Fibroblast of lung (primary cell): ENCODE data around the gene TSPYL6. TPM values are rescaled to one million over a fixed set of nuclear protein-coding genes. Genes with fewer than 3 reads are reported as not detected.

Experiments used
- DNase-seq, 2 donors: peaks; one replicate each; pipeline versions ENCODE4 v3.0.0 to v3.0.0-alpha.2; 2010; ENCODE audit warnings: low read depth in 2 of 2
- H2AFZ ChIP-seq: 2 replicates; pipeline ENCODE4 v1.5.1; 2012; ENCODE audit warnings: low read length, control low read depth, inconsistent platforms
- H3K27ac ChIP-seq: 2 replicates; pipeline ENCODE4 v1.5.1; 2011; ENCODE audit warnings: low read length, control low read depth; ENCODE audit not compliant: insufficient read depth
- H3K27me3 ChIP-seq: 2 replicates; pipeline ENCODE4 v1.5.1; 2011; ENCODE audit warnings: mild to moderate bottlenecking, low read length; ENCODE audit not compliant: control insufficient read depth, insufficient read depth
- H3K36me3 ChIP-seq: 2 replicates; pipeline ENCODE4 v1.5.1; 2011; ENCODE audit warnings: low read length; ENCODE audit not compliant: control insufficient read depth, insufficient read depth
- H3K4me1 ChIP-seq: 2 replicates; pipeline ENCODE4 v1.5.1; 2011; ENCODE audit warnings: low read length; ENCODE audit not compliant: control insufficient read depth, insufficient read depth; ENCODE audit errors: extremely low read depth
- H3K4me2 ChIP-seq: 2 replicates; pipeline ENCODE4 v1.5.1; 2011; ENCODE audit warnings: low read length, control low read depth; ENCODE audit not compliant: insufficient read depth; ENCODE audit errors: extremely low read depth
- H3K4me3 ChIP-seq, 4 experiments: fragments of 200-600 bp in 1 of 4; sonication (generic) in 1 of 4; replicated peaks in 1 of 4; 2 replicates each; pipeline ENCODE4 v1.5.1; 2011 to 2016; ENCODE audit warnings: low read length in 4 of 4, low read depth in 3 of 4, mild to moderate bottlenecking in 3 of 4, control low read depth in 2 of 4, inconsistent platforms in 1 of 4, mixed read lengths in 1 of 4; ENCODE audit not compliant: insufficient read depth in 1 of 4; ENCODE audit errors: control extremely low read depth in 1 of 4
- H3K79me2 ChIP-seq: 2 replicates; pipeline ENCODE4 v1.5.1; 2012; ENCODE audit warnings: mild to moderate bottlenecking, low read length, inconsistent platforms; ENCODE audit not compliant: control insufficient read depth, insufficient read depth
- H3K9ac ChIP-seq: 2 replicates; pipeline ENCODE4 v1.5.1; 2011; ENCODE audit warnings: mild to moderate bottlenecking, low read length, control low read depth; ENCODE audit not compliant: insufficient read depth
- H3K9me3 ChIP-seq: 2 replicates; pipeline ENCODE4 v1.5.1; 2012; ENCODE audit warnings: low read depth, low read length; ENCODE audit not compliant: control insufficient read depth, insufficient read depth
- H4K20me1 ChIP-seq: 2 replicates; pipeline ENCODE4 v1.5.1; 2011; ENCODE audit warnings: low read length; ENCODE audit not compliant: control insufficient read depth, insufficient read depth; ENCODE audit errors: extremely low read depth
- EZH2 ChIP-seq: IDR thresholded peaks from 2 replicates; pipeline ENCODE4 v1.5.1; 2012; ENCODE audit warnings: low read length, control low read depth, mild to moderate bottlenecking; ENCODE audit errors: missing control alignments
- polyA minus RNA-seq: library from RNA; depleted of rRNA, polyadenylated mRNA; stranded (reverse); fragments of >200 nt; gene quantifications from 2 replicates; pipeline ENCODE4 v1.2.3, GENCODE V29; 2011; ENCODE audit warnings: low replicate concordance
- polyA plus RNA-seq, 2 donors: library from polyadenylated mRNA; depleted of rRNA in 1 of 2; stranded (reverse) in 1 of 2; unstranded in 1 of 2; fragments of >200 nt; gene quantifications; 2 replicates each; pipeline ENCODE4 v1.2.1, GENCODE V29; 2011 to 2012; ENCODE audit warnings: missing spikeins in 1 of 2
- total RNA-seq: library from RNA; depleted of rRNA; stranded (reverse); fragments of >200 nt; gene quantifications from 2 replicates; pipeline ENCODE4 v1.2.1, GENCODE V29; 2014
- TF ChIP-seq, protein P1 (sequence below), 2 donors: IDR thresholded peaks in 1 of 2; conservative IDR thresholded peaks in 1 of 2; 1 replicate in 1 of 2; 2 replicates in 1 of 2; pipeline ENCODE4 v1.5.1; 2011 to 2012; ENCODE audit warnings: low read length in 2 of 2, control low read depth in 1 of 2, inconsistent platforms in 1 of 2, low read depth in 1 of 2, mild to moderate bottlenecking in 1 of 2

The TSPYL6 gene
- not detected in 2 replicates for total RNA-seq
- not detected in 2 replicates for polyA plus RNA-seq
- not detected in 2 replicates for polyA plus RNA-seq (2012)
- polyA minus RNA-seq = not detected in 2 replicates

DNA sequence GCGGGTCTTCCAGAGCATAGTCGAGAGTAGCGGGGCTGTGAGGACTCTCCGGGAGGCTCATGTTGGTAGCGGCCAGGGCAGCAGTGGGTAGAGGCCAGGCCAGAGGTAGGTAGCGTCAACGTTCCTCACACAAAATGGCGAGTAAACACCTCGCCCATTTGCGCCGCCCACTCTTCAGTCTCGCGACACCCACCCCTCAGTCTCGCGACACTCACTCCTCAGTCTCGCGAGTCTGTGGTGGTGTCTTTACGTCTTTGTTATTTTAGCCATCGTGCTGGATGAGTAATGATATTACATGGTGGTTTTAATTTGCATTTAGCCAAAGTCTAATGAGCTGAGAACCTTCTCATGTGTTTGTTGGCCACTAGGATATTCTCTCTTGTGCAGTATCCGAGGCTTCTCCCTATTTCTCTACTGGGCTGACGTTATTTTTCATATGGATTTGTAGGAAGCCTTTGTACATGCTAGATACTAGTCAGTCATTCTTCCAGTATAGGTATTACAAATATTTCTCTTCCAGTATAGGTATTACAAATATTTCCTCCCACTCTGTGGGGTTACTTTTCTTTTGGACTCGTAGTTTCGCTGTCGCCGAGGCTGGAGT is at the start of gene TSPYL6:
Gene TSPYL6, minus strand, starts transcription at position 139 of the 604 bp plus-strand sequence. Its CDS starts 78 bp downstream, at position 61.
- no peaks in the 10 kb centered on the region for H3K9me3 ChIP-seq

DNA sequence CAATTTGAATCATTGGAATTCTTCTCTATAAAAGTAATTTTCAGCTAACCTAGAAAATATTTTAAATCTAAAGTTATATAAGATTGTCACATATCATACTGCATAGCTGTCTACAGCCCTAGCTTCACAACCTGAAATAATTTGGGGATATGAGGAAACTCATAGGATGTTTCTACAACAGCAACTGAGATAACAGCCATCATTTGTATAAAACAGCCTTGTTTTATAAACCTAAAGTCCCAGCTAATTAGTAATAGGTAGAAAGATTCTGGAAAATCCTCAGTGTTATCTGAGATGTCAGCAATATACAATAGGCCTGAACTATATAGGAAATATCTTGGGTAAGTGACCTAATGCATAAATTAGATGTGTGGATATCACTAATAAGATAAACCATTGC is 47.6 kb upstream of the TSPYL6 start:
- Histone ChIP-seq H3K4me1 (no peaks in the 10 kb centered on the region), H4K20me1 (no peaks in the 10 kb centered on the region), H2AFZ (no peak overlapping the region), H3K79me2 (no peaks in the 10 kb centered on the region), H3K27ac (no peak overlapping the region), H3K9me3 (no peaks in the 10 kb centered on the region), H3K27me3 (no peaks in the 10 kb centered on the region), H3K4me3 (no peak overlapping the region), H3K9ac (no peak overlapping the region), H3K36me3 (no peaks in the 10 kb centered on the region), H3K4me2 (no peak overlapping the region)
- DNase-seq = no peak
- TF ChIP-seq, protein P1, sequence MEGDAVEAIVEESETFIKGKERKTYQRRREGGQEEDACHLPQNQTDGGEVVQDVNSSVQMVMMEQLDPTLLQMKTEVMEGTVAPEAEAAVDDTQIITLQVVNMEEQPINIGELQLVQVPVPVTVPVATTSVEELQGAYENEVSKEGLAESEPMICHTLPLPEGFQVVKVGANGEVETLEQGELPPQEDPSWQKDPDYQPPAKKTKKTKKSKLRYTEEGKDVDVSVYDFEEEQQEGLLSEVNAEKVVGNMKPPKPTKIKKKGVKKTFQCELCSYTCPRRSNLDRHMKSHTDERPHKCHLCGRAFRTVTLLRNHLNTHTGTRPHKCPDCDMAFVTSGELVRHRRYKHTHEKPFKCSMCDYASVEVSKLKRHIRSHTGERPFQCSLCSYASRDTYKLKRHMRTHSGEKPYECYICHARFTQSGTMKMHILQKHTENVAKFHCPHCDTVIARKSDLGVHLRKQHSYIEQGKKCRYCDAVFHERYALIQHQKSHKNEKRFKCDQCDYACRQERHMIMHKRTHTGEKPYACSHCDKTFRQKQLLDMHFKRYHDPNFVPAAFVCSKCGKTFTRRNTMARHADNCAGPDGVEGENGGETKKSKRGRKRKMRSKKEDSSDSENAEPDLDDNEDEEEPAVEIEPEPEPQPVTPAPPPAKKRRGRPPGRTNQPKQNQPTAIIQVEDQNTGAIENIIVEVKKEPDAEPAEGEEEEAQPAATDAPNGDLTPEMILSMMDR (conservative IDR thresholded peaks at IDR 0.05 in 1 of 2, IDR thresholded peaks at IDR 0.05 in 1 of 2; ENCODE audit: low read depth in 1 of 2, low read length in 2 of 2) = no peak
- no peak for TF ChIP-seq EZH2

More for the DNA sequence above, at the start of gene TSPYL6:
- Histone ChIP-seq H3K27ac (no peak within 1 kb of the TSS), H3K9ac (no peak within 1 kb of the TSS), H3K4me1 (no peaks in the 10 kb centered on the region), H2AFZ (no peak within 1 kb of the TSS), H3K4me3 (no peak within 1 kb of the TSS), H3K36me3 (no peaks in the 10 kb centered on the region), H3K27me3 (no peaks in the 10 kb centered on the region), H3K79me2 (no peaks in the 10 kb centered on the region), H4K20me1 (no peaks in the 10 kb centered on the region), H3K4me2 (no peak within 1 kb of the TSS)
- TF ChIP-seq EZH2 = no peak
- no peak for DNase-seq

DNA sequence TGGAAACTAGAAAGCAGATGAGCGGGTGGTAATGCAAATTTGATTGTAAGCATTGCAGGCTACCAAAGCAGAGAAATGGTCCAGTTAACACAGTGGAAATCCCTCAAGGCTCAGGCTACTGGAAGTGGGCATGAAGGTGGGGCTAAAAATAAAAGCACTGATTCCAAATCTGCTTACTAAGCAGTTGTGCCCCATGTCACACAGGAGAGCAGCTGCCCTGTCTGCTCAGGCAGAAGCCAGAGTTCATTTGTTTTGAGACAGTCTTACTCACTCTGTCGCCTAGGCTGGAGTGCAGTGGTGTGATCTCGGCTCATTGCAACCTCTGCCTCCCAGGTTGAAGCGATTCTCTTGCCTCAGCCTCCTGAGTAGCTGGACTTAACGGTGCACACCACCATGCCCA is 42.5 kb upstream of the TSPYL6 start:
- Histone ChIP-seq H3K36me3 (no peaks in the 10 kb centered on the region), H3K4me1 (no peaks in the 10 kb centered on the region), H3K79me2 (no peaks in the 10 kb centered on the region), H3K9me3 (no peaks in the 10 kb centered on the region), H3K9ac (no peak overlapping the region), H3K27ac (no peak overlapping the region), H3K4me2 (no peak overlapping the region), H3K27me3 (no peaks in the 10 kb centered on the region), H3K4me3 (no peak overlapping the region), H2AFZ (no peak overlapping the region), H4K20me1 (no peaks in the 10 kb centered on the region)
- no peak for TF ChIP-seq EZH2
- TF ChIP-seq, protein P1 (conservative IDR thresholded peaks at IDR 0.05 in 1 of 2, IDR thresholded peaks at IDR 0.05 in 1 of 2; ENCODE audit: low read depth in 1 of 2, low read length in 2 of 2) = no peak
- no peak for DNase-seq
